ENCODE measurements around the gene UBR2.
"Not testable (repeated sequence)": the region's sequence is repeated elsewhere in the genome, so short reads cannot be mapped to it uniquely, and the experiment has no call there.

The UBR2 gene

DNA sequence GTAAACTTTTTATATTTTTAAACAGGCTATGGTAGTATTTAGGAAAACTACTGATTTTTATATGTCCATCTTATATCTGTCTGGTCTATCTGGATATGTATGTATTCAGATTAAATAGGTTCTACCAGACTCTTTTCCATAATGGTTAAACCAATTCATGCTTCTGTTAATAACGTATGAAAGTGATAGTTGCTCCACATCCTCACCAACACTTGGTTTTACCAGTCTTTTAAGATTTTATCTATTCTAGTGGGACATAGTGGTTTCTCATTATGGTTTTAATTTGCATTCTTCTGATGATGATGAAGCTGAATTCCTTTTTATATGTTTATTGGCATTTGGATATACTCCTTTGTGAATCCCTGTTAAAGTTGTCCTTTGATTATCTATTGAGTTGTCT lies 56.1 kb downstream of the UBR2 start:
- DNase-seq, result no peak

DNA sequence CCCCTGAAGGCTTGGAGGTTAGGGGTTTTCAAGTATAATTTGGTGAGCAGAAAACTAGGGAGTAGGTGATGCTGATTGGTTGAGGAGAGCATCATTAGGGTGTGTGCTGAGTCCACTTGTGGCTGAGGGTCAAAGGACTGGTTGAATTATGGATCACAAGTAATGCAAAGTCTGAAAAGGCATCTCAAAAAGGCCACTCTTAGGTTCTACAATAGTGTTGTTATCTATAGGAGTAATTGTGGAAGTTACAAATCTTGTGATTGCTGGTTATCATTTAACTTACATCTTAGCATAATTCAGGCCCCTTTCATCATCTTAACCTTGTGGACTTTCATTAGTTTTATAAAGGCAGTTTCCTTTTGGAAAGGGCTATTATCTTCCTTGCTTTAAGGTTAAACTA lies 60.8 kb downstream of the UBR2 start:
- DNase-seq, result no peak

DNA sequence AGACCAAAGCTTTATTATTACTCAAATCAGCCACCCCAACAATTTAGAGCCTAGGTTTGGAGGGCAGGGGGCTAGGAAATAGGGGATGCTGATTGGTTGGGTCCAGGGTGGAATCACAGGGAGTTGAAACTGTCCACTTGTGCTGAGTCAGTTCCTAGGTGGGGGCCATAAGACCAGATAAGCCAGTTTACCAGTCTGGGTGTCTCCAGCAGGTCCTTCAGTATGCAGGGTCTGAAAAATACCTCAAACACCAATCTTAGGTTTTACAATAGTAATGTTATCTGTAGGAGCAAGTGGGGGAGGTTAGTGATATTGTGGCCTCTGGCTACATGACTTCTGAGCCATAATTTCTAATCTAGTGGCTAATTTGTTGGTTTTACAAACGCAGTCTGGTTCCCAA lies 63.2 kb downstream of the UBR2 start:
- no peak for DNase-seq

DNA sequence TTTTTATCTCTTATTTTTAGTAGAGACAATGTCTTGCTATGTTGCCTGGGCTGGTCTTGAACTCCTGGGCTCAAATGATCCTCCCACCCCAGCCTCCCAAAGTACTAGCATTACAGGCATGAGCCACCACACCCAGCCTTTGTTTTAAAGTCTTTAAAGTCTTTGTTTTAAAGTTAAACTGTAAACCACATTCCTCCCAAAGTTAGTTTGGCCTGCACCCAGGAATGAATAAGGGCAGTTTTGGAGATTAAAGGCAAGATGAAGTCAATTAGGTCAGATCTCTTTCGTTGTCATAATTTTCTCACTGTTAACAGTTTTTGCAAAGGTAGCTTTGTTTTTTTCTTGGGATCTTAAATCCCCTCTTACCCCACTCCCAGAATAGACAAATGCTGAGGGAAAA lies 63.8 kb downstream of the UBR2 start:
- DNase-seq, result no peak

DNA sequence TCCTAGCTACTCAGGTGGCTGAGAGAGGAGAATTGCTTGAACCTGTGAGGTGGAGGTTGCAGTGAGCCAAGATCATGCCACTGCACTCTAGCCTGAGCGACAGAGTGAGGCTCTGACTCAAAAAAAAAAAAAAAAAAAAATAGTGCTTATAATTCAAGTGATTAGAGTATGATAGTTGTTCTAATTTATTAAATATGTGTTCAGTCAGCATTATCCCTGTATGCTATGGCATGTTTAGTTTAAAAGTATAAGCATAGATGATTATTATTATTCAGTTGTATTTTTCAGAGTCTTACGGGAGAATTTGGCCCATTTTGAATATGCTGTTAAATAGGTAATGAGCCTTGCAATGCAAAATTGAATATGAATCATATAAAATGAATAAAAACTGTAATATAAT lies 64.8 kb downstream of the UBR2 start:
- no peak for DNase-seq

DNA sequence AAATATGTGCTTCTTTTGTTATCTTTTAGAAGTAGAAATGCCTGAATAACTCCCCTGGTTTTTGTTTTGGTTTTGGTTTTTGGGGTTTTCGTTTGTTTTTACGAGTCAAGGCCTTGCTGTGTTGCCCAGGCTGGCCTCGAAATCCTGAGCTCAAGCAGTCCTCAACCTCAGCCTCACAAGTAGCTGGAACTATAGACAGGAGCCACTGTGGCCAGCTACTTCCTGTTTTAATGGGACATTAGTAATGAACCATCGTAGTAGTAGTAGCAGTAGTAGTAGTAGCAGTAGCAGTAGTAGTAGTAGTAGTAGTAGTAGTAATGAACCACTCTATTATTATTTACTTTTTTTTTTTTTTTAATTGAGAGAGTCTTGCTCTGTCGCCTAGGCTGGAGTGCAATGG lies 66.0 kb downstream of the UBR2 start:
- no peak for DNase-seq

DNA sequence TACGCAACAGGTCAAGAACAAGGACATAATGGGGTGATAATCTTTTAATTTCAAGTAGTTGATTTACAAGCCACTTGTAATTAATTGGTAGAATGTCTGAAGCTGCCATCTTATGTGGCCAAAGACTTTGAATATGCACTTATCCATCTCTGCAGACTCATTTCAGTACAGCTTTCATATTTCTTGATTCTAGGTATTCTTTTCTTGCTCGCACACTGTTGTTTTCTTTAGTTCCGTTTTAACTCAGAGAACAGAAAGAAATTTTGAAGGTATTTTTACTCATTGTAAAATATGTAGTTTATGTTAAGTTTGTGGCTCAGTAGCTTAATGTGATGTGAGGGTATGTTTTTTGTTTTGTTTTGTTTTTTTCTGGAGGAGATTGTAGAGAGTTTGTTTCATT lies 73.9 kb downstream of the UBR2 start:
- DNase-seq, result no peak

DNA sequence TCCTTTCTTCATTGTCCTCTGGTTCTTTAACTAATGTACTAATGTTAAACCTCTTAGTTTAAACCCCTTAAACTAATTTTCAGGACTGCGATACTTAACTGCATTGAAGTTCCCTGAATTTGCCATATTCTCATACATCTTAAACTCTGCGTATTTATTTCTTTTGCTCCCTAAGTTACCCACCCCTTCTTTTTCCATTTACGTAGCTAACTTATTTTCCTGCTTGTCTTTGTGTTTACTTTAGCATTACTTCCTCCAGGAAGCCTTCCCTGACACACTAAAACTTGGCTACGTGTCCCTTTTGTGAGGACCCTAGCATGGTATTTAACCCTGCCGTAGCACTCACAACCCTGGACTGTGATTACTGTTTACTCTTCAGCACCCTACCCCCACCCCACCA lies 79.0 kb downstream of the UBR2 start:
- no peak for DNase-seq

DNA sequence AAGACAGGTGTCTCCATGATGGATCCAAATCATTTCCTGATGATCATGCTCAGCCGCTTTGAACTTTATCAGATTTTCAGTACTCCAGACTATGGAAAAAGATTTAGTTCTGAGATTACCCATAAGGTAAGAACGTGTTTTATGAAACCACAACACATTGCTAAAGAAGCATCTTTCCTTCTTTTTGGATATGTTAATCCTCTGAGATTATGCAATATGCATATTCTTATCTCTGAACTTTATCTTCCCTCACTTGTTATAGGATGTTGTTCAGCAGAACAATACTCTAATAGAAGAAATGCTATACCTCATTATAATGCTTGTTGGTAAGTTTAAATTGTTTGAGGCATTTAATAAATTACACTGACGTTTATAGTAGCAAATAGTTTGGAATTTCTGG lies 80.4 kb downstream of the UBR2 start:
- DNase-seq, result no peak

DNA sequence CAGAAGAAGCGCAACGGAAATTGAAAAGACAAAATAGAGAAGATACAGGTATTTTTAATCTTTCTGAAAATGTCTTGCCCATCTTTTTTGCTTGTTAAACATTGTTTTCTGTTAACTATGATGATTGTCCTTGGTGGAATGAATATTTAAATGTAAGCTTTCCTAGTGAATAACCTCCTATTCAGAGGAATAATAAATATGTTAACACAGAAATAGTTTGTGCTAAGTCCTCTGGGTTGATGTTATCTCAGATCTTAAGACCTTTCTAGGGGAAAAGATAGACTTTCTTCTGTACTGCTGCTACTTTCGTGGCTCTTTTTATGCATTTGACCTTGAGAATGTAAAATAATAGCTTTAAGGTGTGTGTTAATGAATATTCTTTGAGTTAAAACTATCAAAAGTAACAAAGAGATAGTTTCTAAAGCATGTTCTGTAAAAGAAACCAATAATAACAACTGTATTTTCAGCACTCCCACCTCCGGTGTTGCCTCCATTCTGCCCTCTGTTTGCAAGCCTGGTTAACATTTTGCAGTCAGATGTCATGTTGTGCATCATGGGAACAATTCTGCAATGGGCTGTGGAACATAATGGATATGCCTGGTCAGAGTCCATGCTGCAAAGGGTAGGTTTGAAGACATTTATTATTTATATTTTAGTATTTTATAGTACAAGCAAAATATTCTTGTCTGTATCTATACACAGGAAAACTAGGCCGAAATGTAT lies 88.4 kb downstream of the UBR2 start:
- no peak for DNase-seq

DNA sequence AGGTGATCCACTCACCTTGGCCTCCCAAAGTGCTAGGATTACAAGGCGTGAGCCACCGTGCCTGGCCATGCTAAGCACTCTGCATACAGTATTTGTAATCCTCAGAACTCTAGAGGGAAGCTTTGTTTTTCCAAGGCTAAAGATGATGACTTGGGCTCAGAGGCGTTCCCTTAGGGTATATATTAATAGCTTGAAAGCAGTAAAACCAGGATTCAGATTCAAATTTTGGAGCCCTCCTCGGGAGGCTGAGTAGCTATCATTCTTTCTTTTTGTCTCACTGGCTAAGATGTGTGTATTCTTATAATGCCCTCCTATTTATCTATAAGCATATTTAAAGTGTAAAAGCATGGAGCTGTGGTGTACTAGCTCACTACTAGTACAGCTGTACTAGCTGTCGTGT lies 90.0 kb downstream of the UBR2 start:
- DNase-seq, result no peak

DNA sequence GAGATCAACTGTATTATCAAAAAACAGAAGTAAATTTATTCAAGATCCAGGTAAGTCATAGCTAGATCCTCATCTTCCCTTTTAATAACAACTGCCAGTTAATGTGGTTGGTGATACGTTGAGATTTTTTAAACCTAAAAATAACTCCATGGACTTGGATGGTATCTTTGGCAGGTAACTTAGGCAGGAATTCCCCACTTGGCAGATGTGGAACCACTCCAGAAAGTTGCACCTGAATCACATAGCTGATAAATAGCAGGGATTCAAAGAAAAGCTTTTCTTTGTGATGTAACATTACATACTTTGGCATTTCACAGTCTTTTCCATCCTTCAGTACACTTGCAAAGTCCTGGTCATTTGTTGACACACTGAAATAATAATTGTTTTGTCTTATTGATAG lies 96.0 kb downstream of the UBR2 start:
- DNase-seq, result no peak

DNA sequence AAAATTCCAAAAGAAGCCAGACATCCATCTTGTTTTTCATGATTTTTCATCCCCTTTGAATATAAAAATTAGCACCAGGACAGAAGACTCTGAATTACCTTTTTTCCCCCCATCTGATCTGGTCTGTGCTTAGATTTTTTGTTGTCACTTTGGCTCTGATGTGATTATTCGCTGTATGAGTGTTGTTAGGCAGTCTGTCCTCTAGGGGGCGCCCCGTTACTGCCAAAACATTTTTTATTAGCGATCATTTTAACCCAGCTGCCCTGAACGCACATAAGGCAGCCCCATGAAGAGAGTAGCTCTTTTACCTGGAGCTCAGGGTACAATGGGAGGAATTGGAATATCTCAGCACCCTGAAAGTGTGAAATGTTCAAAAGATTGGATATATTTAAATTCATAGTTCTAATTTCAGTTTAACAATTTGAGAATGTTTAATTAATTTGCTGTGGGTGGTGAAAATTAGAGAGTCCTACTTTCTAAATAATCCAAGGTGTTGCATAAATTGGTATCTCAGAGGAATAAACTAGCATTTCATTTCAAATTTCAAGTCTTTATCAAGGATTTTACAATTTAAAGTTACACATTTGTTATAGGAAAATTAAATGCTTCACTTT lies 97.8 kb downstream of the UBR2 start:
- DNase-seq, result peak; percentile 2 to 80

DNA sequence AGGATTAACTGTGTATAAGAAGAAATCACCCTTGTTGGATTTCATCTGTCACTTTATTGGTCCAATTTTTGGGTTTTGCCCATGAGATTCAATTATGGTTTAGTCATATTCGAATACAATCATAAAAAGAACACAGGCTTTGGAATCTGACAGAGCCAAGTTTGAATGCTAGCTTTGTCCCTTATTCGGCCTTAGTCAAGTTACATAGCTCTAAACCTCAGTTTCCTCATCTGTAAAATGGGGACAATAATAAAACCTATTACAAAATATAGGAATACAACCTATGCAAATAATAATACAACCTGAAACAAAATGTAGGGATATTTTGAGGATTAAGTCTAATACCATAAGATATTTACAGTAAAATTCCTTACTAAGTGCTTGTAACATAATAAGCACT lies 100.9 kb downstream of the UBR2 start:
- no peak for DNase-seq

DNA sequence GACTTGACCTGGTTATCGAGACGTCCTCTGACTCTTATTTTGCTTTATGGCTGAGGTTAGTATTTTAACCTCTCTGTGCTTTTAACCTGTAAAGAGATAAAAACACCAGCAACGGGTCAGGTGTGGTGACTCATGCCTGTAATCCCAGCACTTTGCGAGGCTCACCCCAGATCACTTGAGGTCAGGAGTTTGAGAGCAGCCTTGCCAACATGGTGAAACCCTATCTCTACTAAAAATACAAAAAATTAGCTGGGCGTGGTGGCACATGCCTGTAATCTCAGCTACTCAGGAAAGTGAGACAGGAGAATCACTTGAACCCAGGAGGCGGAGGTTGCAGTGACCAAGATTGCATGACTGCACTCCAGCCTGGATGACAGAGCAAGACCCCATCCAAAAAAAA lies 110.5 kb downstream of the UBR2 start:
- DNase-seq, result not testable (repeated sequence)

DNA sequence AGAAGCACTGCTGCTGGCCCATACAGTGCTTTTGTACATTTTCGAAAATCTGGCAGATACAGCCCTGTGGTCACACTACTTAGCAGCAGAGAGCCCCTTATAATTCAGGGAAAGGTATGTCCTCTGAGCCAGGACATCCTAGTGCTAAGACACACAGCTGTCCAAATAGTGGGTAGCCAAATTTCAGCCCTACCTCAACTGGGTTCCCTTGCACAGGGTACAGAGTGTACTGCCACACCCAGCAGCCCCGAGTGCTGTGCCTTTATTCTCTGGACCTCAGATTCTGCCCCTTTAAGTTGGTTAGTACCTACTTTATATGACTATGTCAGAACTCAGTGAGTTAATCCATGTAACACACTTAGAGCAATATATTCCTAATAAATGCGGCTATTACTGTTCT lies 111.0 kb downstream of the UBR2 start:
- DNase-seq, result no peak

DNA sequence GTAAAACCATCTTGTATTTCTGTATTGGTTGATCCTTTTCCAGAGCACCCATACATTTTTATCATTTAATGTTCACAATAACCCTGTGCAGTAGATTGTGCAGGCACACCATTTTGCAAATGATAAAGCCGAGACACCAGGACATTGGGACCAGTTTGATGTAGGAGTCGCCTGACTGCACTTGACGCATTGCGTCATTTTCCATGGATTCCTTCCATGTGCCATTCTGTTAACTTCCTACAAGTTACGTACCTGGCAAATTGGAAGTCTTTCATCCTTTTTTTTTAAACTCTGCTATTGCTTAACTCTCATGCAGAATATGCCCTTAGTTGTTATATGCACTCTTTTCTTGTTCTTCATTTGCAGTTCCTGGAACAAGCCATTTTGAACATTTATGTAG lies 115.5 kb downstream of the UBR2 start:
- no peak for DNase-seq

DNA sequence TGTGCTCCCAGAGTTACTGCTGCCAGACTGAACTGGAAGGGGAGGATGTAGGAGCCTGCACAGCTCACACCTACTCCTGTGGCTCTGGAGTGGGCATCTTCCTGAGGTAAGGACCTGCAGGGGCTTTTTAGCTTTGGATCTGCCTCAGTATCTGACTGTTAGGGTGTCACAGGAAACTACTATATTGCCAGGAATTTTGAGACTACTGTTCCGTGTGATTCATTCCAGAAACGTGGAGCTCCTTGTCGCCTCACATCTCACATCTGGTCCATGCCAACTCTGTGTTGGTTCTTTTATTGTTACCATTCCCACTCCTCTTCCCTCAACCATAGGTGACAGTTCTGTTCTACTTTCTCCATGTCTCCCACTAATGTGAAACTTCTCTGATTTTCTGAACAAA lies 124.5 kb downstream of the UBR2 start:
- no peak for DNase-seq

DNA sequence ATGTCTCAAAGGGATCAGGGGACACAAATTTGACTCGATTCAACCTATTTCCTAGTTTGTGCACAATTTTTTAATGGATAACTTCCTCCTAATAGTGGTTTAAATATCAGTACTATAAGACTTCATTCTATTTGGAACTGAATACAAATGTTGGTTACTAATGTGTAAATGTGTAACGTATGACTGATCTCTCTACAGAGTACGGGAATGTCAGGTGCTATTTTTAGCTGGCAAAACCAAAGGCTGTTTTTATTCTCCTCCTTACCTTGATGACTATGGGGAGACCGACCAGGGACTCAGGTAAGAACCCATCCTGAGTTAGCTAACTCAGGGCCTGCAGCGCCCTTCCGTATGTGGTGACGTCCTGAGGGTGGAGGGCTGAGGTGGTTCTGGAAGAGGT lies 125.5 kb downstream of the UBR2 start:
- no peak for DNase-seq

DNA sequence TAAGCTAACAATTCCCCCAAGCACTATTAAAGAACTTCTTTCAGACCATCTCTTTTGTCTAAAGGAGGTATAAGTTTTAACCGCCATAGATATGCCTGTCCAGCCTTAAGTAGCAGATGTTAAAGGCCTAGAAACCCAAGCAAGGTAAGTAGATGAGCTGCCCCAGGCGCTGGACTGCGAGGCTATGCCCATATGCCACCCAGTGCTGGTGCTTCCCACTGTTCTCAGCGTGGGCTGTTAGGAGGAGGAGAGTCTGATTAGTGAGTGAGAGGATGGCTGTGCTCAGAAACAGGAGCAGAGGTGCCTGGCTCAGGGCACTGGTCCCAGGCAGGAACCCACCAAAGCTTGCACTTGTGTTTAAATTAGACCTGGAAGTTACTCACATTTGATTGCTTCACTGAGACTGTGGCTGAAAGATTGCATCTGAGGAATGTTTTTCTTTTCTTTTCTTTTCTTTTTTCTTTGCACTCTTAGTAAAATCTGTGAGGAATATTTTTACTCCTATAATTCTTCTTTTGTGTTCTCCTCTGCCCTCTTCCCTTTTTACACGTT lies 126.4 kb downstream of the UBR2 start:
- no peak for DNase-seq

DNA sequence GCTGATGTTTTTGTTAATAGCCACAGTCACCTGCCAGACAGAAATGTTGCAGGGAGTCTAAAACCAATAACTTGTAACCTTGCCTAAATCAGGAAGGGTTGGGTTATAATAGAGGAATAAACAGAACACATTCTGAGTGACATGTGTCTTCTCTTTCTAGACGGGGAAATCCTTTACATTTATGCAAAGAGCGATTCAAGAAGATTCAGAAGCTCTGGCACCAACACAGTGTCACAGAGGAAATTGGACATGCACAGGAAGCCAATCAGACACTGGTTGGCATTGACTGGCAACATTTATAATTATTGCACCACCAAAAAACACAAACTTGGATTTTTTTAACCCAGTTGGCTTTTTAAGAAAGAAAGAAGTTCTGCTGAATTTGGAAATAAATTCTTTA lies 127.0 kb downstream of the UBR2 start:
- no peak for DNase-seq

DNA sequence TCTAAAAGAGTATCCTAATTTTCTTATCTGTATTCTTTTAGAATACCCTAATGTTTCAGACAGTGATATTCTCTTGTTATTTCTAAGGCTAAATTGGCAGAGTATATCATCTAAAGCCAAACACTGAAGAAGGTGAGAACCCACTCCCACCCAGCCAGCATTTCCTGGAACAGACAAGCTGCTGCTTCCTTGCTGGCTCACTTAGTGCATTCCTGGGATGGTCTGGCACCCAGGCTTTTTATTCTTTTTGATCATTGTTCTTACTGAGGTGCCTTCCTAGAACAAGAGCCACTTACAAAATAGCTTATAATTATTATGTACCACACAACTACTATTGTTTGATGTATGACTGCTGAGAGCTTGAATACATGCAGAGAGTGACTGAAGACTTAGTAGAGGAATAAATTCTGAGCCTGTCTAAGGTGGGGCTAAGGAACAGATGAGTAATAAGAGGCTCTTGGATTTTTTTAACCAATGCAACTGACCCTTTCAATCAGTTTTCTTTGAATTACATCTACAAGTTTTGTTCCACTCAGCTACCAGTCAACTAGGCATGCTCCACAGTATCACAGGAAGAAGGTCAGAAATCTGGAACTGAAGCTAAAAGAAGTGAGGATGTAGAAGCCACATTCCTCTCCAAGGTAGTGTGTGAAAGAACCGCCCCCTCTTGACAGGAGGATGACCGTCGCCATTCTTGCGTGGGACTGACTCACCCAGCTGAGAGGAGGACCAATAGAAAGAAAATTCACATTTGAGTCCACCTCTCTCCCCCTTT lies 128.5 kb downstream of the UBR2 start:
- no peak for DNase-seq

DNA sequence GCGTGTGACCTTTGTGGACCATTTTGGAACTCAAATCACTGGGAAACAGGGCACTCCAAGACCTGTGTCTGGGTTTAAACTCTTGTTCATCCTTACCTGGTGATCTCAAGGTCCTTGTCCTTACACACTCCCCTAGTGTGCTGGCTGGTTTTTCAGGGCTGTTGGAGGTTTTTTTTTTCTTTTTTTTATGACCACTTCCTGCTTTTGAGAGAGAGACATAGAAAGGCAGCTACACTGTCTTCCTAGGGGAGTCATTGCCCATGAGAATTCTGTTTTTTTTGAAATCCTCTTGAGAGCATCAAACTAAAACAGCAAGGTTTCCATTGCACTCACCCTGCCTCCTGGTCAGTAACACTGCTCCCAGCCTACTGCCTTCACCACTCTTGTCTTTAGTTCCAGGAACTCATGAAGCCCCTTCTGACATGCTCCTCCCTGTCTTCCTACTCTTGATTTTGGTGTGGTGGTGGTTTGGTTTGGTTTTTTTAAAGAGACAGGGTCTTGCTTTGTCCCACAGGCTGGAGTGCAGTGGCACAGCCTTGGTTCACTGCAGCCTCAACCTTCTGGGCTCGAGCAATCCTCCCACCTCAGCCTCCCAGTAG lies 130.0 kb downstream of the UBR2 start:
- no peak for DNase-seq

DNA sequence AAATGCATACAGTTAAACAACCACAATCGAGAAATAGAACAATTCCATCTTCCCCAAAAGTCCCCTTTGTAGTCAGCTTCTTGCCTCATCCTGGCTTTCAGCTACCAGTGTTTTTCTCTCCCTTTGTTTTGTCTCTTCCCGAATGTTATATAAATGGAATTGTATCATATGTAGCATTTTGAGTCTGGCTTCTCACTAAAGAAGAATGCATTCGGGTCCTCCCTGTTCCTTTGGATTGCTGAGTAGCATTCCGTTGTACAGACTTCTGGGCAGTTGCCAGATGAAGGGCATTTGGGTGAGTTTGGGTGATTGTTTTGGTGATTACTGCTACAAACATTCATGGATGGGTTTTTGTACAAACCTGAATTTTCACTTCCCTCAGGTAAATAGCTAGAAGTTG lies 130.8 kb downstream of the UBR2 start:
- DNase-seq, result no peak

Data from cerebellar nuclear complex (tissue), 1 donor.